ENCODE results near the gene SARDH. TPM values are rescaled to one million over a fixed set of nuclear protein-coding genes. Genes with fewer than 3 reads are reported as not detected.

SARDH gene
- total and polyA plus RNA-seq, 8 donors: 3.9 to 13.9 (median 9.9) TPM

DNA sequence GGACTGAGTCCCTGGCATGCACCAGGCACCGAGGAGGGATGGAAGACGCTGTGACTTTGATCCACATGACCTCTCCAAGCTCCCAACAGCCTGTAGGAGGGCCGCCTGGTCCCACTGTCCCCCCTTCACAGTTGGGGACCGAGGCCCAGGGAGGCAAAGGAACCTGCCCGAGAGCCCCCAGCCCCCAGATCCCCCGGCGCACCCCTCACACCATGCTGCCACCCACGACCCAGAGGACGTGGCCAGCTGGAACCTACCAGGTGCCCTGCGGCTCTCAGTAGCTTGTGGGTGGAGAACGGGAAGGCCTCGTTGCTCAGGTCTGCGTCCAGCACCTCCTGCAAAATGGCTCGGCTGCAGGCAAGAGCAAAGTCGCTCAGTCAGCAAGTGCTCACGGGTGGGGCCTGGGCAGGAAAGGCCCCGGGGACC, 53.2 kb downstream of the SARDH start:
- H3K27me3 ChIP-seq: no peaks in the 10 kb centered on the region
- DNase-seq: peak in 1 of 4 donors; percentile 57
- H3K4me1 ChIP-seq: peaks cover 8 to 21% of the 10 kb centered on the region in 2 donors
- H3K4me3 ChIP-seq: no peak overlapping the region
- no peak for ATAC-seq
- intact Hi-C loops (cut with DNase I): no loop called here
- H3K9me3 ChIP-seq: no peaks in the 10 kb centered on the region
- no peak overlapping the region for H3K27ac ChIP-seq
- no peaks in the 10 kb centered on the region for H3K36me3 ChIP-seq
- TF ChIP-seq, protein P1, sequence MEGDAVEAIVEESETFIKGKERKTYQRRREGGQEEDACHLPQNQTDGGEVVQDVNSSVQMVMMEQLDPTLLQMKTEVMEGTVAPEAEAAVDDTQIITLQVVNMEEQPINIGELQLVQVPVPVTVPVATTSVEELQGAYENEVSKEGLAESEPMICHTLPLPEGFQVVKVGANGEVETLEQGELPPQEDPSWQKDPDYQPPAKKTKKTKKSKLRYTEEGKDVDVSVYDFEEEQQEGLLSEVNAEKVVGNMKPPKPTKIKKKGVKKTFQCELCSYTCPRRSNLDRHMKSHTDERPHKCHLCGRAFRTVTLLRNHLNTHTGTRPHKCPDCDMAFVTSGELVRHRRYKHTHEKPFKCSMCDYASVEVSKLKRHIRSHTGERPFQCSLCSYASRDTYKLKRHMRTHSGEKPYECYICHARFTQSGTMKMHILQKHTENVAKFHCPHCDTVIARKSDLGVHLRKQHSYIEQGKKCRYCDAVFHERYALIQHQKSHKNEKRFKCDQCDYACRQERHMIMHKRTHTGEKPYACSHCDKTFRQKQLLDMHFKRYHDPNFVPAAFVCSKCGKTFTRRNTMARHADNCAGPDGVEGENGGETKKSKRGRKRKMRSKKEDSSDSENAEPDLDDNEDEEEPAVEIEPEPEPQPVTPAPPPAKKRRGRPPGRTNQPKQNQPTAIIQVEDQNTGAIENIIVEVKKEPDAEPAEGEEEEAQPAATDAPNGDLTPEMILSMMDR (IDR thresholded peaks at IDR 0.05): no peak

DNA sequence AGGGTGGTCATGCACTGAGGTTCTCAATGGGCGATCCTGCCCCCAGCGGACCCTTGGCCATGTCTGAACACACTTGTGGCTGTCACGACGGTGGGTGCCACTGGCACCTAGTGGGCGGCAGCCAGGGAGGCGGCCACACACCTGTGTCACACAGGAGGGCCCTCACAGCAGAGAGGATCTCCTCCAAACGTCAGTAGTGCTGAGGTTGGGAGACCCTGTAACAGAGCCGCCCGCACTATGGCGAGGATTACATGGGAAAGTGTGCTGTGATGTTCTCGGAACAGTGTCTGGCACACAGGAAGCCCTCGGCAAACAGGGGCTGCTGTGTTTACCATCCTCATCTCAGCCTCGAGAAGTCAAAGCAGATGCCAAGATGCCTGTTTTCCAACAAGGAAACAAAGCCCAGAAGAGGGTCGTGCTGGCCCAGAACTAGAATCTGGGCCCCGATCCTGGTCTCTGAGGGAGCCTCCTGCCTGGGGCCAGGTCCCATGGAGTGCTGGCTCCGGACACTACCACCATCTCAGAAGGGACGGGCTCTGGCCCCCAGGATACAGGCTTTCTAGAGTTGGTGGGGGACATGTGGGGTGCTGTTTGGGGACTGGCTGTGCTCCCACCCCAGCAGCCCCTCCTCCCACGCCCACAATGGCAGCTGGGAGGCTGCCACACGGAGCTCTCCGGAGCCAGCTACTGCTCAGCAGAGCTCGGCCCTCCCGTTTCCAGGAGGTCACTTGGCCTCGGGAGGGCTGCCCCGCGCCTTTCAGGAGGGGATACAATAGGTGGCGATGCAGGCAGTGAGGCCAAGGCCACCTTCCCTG, 53.8 kb downstream of the SARDH start:
- intact Hi-C loops (cut with DNase I): no loop called here
- DNase-seq: peak in 1 of 4 donors; percentile 77
- ATAC-seq: no peak
- H3K27me3 ChIP-seq: no peaks in the 10 kb centered on the region
- no peaks in the 10 kb centered on the region for H3K9me3 ChIP-seq
- H3K4me3 ChIP-seq: no peak overlapping the region
- peak overlapping the region; percentile 59 to 70 for H3K27ac ChIP-seq
- H3K4me1 ChIP-seq: peaks cover 10 to 22% of the 10 kb centered on the region in 2 donors
- TF ChIP-seq, protein P1 (IDR thresholded peaks at IDR 0.05): no peak
- no peaks in the 10 kb centered on the region for H3K36me3 ChIP-seq

DNA sequence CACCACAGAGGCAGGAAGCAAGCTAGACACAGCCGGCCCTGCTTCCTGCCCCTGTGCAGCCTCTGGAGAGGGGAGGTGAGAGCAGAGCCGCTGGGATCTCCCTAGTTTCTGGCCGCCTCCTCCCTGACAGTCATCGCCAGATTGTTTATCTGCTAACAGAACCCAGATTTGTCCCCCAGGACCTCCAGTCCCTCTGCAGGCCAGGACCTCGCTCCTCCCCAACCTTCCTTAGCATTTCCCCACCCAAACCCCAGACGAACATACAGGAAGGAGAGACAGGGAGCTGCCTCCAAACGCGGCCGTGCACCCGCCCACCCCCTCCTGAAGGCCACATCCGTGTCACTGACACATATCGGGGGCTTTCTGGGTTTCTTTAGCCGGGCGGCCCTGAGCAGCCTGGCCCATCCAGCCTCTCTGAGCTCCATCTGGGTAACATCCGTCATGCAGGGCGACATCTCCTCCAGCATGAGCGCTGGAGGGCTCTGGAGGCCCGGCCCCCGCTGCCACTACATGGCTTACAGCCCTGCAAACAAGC, 54.5 kb downstream of the SARDH start:
- Histone ChIP-seq H3K27me3 (no peaks in the 10 kb centered on the region), H3K9me3 (no peaks in the 10 kb centered on the region), H3K27ac (peak overlapping the region; percentile 59 to 70), H3K4me3 (no peak overlapping the region), H3K4me1 (peaks cover 10 to 25% of the 10 kb centered on the region in 2 donors), H3K36me3 (no peaks in the 10 kb centered on the region)
- ATAC-seq (peak; percentile 37), DNase-seq (no peak)
- TF ChIP-seq, protein P1 (IDR thresholded peaks at IDR 0.05): no peak
- intact Hi-C loops (cut with DNase I): no loop called here

DNA sequence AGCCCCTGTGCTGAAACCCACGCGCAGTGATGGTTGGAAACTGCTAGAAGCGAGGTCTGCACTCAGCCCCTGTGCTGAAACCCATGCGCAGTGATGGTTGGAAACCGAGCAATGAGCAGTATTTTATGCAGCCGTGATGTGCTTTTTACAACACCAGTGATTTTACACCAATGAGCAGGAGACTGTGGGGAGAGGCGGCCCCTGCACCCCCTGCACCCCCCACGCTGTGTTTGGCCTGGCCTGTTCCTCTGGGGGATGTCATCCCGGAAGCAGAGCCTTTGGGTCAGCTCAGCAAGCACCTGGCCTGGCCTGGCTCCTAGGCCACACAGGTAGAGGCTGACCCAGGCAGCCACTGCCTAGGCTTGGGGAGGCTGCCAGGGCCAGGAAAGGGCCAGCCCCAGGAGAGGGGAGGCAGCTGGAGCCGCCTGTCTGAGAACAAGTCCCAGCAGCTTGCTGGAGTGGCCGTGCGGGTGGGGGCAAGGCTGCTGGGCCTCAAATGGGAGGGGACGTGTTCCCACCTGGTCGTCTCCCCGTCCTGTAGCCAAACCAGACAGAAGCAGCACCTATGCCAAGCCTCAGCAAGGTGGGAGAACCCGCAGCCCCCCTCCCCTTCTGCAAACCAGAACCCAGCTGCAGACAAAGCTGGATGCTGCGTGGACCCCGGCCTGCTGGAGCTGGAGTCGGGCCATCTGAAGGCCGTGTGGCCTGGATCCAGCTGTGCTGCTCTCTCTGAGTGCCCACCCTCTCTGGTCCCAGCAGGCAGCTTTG, 55.1 kb downstream of the SARDH start:
- H3K36me3 ChIP-seq: no peaks in the 10 kb centered on the region
- no peaks in the 10 kb centered on the region for H3K27me3 ChIP-seq
- intact Hi-C loops (cut with DNase I): no loop called here
- ATAC-seq: no peak
- peak in 1 of 4 donors; percentile 62 for DNase-seq
- H3K27ac ChIP-seq: peak overlapping the region; percentile 44 to 70
- TF ChIP-seq, protein P1 (IDR thresholded peaks at IDR 0.05): no peak
- no peak overlapping the region for H3K4me3 ChIP-seq
- H3K9me3 ChIP-seq: no peaks in the 10 kb centered on the region
- peaks cover 10 to 25% of the 10 kb centered on the region in 2 donors for H3K4me1 ChIP-seq
